IMR-90 (cell line): ENCODE measurements around the gene WEE1. TPM values are rescaled to one million over a fixed set of nuclear protein-coding genes. Genes with fewer than 3 reads are reported as not detected.

Experiments
- ATAC-seq: fragments of 200-7000 bp; cut with Tn5 transposase; 2 replicates; pipeline ENCODE4 v1.9.1; 2020; ENCODE audit warnings: low read depth, mild to moderate bottlenecking, moderate library complexity
- BruUV-seq: library from RNA; stranded (reverse); fragments of 400-500 nt; replicated peaks from 2 replicates; lab custom pipeline; 2021; lab: Mats Ljungman, UMichigan
- CTCF ChIA-PET: fragments of 300-600 bp; formaldehyde crosslinking; extraction: SDS; loops from one replicate; lab custom pipeline; 2021; ENCODE audit warnings: antibody characterized with exemption; lab: Yijun Ruan, JAX
- POLR2A ChIA-PET: fragments of 300-600 bp; sonication (Branson Sonifier 250); formaldehyde crosslinking; loops from one replicate; lab custom pipeline; 2022; ENCODE audit warnings: antibody characterized with exemption; ENCODE audit not compliant: unreplicated experiment; lab: Charles Lee
- DNase-seq: peaks from one replicate; pipeline ENCODE4 v3.0.0; 2013
- H2AFZ ChIP-seq: replicated peaks from 2 replicates; pipeline ENCODE3; 2013; ENCODE audit warnings: low read length, mild to moderate bottlenecking; ENCODE audit not compliant: poor library complexity
- H2AK5ac ChIP-seq: 2 replicates; pipeline ENCODE4 v1.6.1; 2013; ENCODE audit warnings: low read depth, low read length, inconsistent platforms
- H2AK9ac ChIP-seq: replicated peaks from 2 replicates; pipeline ENCODE3; 2013; ENCODE audit warnings: mild to moderate bottlenecking, low read depth, low read length, moderate library complexity; ENCODE audit not compliant: poor library complexity
- H2BK120ac ChIP-seq: 2 replicates; pipeline ENCODE4 v1.6.1; 2013; ENCODE audit warnings: low read depth, low read length, inconsistent platforms
- H2BK15ac ChIP-seq: 3 replicates; pipeline ENCODE4 v1.6.1; 2013; ENCODE audit warnings: low read depth, low read length, inconsistent platforms
- H2BK20ac ChIP-seq: 2 replicates; pipeline ENCODE4 v1.6.1; 2013; ENCODE audit warnings: low read depth, mild to moderate bottlenecking, inconsistent platforms, low read length, moderate library complexity
- H2BK5ac ChIP-seq: 2 replicates; pipeline ENCODE4 v1.6.1; 2013; ENCODE audit warnings: mild to moderate bottlenecking, low read depth, low read length, inconsistent platforms; ENCODE audit not compliant: poor library complexity, severe bottlenecking
- H3K14ac ChIP-seq: replicated peaks from 2 replicates; pipeline ENCODE4 v1.6.1; 2013; ENCODE audit warnings: low read depth, low read length, inconsistent platforms
- H3K18ac ChIP-seq: 2 replicates; pipeline ENCODE4 v1.6.1; 2013; ENCODE audit warnings: low read depth, low read length, control low read depth
- H3K23ac ChIP-seq: 2 replicates; pipeline ENCODE4 v1.6.1; 2013; ENCODE audit warnings: low read depth, low read length, inconsistent platforms
- H3K27ac ChIP-seq: 2 replicates; pipeline ENCODE4 v1.5.1; 2013; ENCODE audit warnings: mild to moderate bottlenecking, control low read depth, low read length; ENCODE audit not compliant: insufficient read depth
- H3K27me3 ChIP-seq: 2 replicates; pipeline ENCODE4 v1.6.1; 2013; ENCODE audit warnings: low read length; ENCODE audit not compliant: control insufficient read depth, insufficient read depth
- H3K36me3 ChIP-seq: 2 replicates; pipeline ENCODE4 v1.6.1; 2013; ENCODE audit warnings: low read length, mixed read lengths; ENCODE audit not compliant: control insufficient read depth, insufficient read depth
- H3K4ac ChIP-seq: 2 replicates; pipeline ENCODE4 v1.6.1; 2013; ENCODE audit warnings: low read depth, low read length, inconsistent platforms
- H3K4me1 ChIP-seq: 2 replicates; pipeline ENCODE4 v1.6.1; 2013; ENCODE audit warnings: low read length, mixed read lengths; ENCODE audit not compliant: control insufficient read depth, insufficient read depth
- H3K4me2 ChIP-seq: 2 replicates; pipeline ENCODE4 v1.6.1; 2013; ENCODE audit warnings: low read depth, mild to moderate bottlenecking, control low read depth, low read length, moderate library complexity
- H3K4me3 ChIP-seq: 2 replicates; pipeline ENCODE4 v1.5.1; 2013; ENCODE audit warnings: low read depth, mild to moderate bottlenecking, control low read depth, low read length, moderate library complexity; ENCODE audit not compliant: insufficient read depth
- H3K56ac ChIP-seq: 2 replicates; pipeline ENCODE4 v1.6.1; 2013; ENCODE audit warnings: low read length, inconsistent platforms; ENCODE audit not compliant: insufficient read depth; ENCODE audit errors: extremely low read depth
- H3K79me1 ChIP-seq, 2 experiments: 2 replicates each; pipeline ENCODE4 v1.6.1; 2013; ENCODE audit warnings: low read length in 2 of 2, inconsistent platforms in 1 of 2, low read depth in 1 of 2
- H3K9ac ChIP-seq: 2 replicates; pipeline ENCODE4 v1.6.1; 2013; ENCODE audit warnings: low read depth, low read length, control low read depth
- H3K9me1 ChIP-seq: 2 replicates; pipeline ENCODE4 v1.6.1; 2013; ENCODE audit warnings: low read length, inconsistent platforms; ENCODE audit not compliant: insufficient read depth
- H3K9me3 ChIP-seq: 2 replicates; pipeline ENCODE4 v1.6.1; 2013; ENCODE audit warnings: low read length; ENCODE audit not compliant: control insufficient read depth, insufficient read depth
- H4K20me1 ChIP-seq: 2 replicates; pipeline ENCODE4 v1.6.1; 2013; ENCODE audit warnings: low read length, inconsistent platforms; ENCODE audit not compliant: insufficient read depth
- H4K5ac ChIP-seq: 2 replicates; pipeline ENCODE4 v1.6.1; 2013; ENCODE audit warnings: mild to moderate bottlenecking, low read depth, low read length, control low read depth
- H4K8ac ChIP-seq, 2 experiments: 2 replicates each; pipeline ENCODE4 v1.6.1; 2013; ENCODE audit warnings: low read depth in 2 of 2, low read length in 2 of 2, control low read depth in 1 of 2, inconsistent platforms in 1 of 2
- H4K91ac ChIP-seq: 2 replicates; pipeline ENCODE4 v1.6.1; 2013; ENCODE audit warnings: low read depth, low read length, inconsistent platforms; ENCODE audit not compliant: insufficient read depth
- BHLHE40 ChIP-seq: fragments of 150-350 bp; IDR thresholded peaks from 2 replicates; pipeline ENCODE4 v1.6.1; 2016; ENCODE audit warnings: mild to moderate bottlenecking, low read depth, low read length
- MAFK ChIP-seq: IDR thresholded peaks from 2 replicates; pipeline ENCODE4 v1.6.1; 2012; ENCODE audit warnings: low read depth, low read length, improper control_type of control experiment
- RCOR1 ChIP-seq: IDR thresholded peaks from 2 replicates; pipeline ENCODE4 v1.6.1; 2012; ENCODE audit warnings: mild to moderate bottlenecking, low read length, improper control_type of control experiment; ENCODE audit not compliant: insufficient replicate concordance
- USF2 ChIP-seq: fragments of 150-350 bp; IDR thresholded peaks from 2 replicates; pipeline ENCODE4 v1.6.1; 2017; ENCODE audit warnings: mild to moderate bottlenecking, antibody characterized with exemption, low read length, low read depth
- WGBS, 2 experiments: methylation state at CpG; one replicate each; pipeline versions ENCODE4 v1.1.5 to v1.1.7; 2013; ENCODE audit warnings: missing lambda C conversion rate in 2 of 2; ENCODE audit not compliant: insufficient read length in 1 of 2; ENCODE audit errors: extremely low coverage in 2 of 2; 5-methylcytosine and 5-hydroxymethylcytosine counted together
- dilution Hi-C: fragments of 300-500 bp; cut with HindIII; formaldehyde crosslinking; loops from one replicate; pipeline ENCODE4 v1.14.3; 2018; ENCODE audit warnings: low sequenced_read_pairs; ENCODE audit not compliant: unreplicated experiment
- in situ Hi-C: fragments of 300-500 bp; cut with MboI; formaldehyde crosslinking; loops from 3 replicates; pipeline ENCODE4 v1.14.3; 2019; ENCODE audit warnings: low sequenced_read_pairs, inconsistent platforms, mixed read lengths
- intact Hi-C: fragments of 100-400 bp; cut with micrococcal nuclease; formaldehyde crosslinking; loops from 2 replicates; pipeline ENCODE4 v1.10.0; 2022
- polyA plus RNA-seq, 3 experiments: library from polyadenylated mRNA; depleted of rRNA; stranded (reverse); fragments of >200 nt; gene quantifications; 2 replicates each; pipeline ENCODE4 v1.2.3, GENCODE V29; 2012; ENCODE audit warnings: low replicate concordance in 1 of 3
- total RNA-seq: library from RNA; depleted of rRNA; stranded (reverse); fragments of >200 nt; gene quantifications from 2 replicates; pipeline ENCODE4 v1.2.3, GENCODE V29; 2012

The WEE1 gene
- total and polyA plus RNA-seq, 2 of the 4 experiments (the other 2 are of a cell fraction) = 26.5 to 29.2 TPM

GRCh38 chr11:9528136-9528501 lies 45.4 kb upstream of the WEE1 start:
- dilution Hi-C loops (no loop called here), intact Hi-C loops (no loop called here), in situ Hi-C loops (no loop called here)
- Histone ChIP-seq H3K27ac (no peak overlapping the region), H4K20me1 (no peaks in the 10 kb centered on the region), H3K4me1 (peaks cover 7% of the 10 kb centered on the region), H3K9me3 (no peaks in the 10 kb centered on the region), H2AK5ac (no peak overlapping the region), H3K14ac (no peak overlapping the region), H3K27me3 (no peaks in the 10 kb centered on the region), H2BK5ac (no peak overlapping the region), H3K4me2 (no peak overlapping the region), H2AFZ (no peak overlapping the region), H2BK20ac (no peak overlapping the region), H3K56ac (no peak overlapping the region), H3K79me1 (peaks cover 0 to 7% of the 10 kb centered on the region in 2 experiments; a peak in 3 of 4 replicates), H3K4ac (no peak overlapping the region), H3K9me1 (peaks cover 3% of the 10 kb centered on the region), H4K5ac (no peak overlapping the region), H3K18ac (no peak overlapping the region), H3K4me3 (no peak overlapping the region), H2BK15ac (no peak overlapping the region), H3K23ac (no peak overlapping the region), H4K91ac (no peak overlapping the region), H2BK120ac (no peak overlapping the region), H2AK9ac (no peak overlapping the region), H4K8ac (no peak overlapping the region), H3K36me3 (peaks cover 2% of the 10 kb centered on the region; the same call in 1 of the 2 replicates), H3K9ac (no peak overlapping the region)
- TF ChIP-seq USF2 (no peak), RCOR1 (no peak), BHLHE40 (no peak), MAFK (peak; percentile 34; the same call in 1 of the 2 replicates)
- ATAC-seq = no peak
- no peak for DNase-seq
- CTCF ChIA-PET = interaction anchor here (0.7 kb wide), 1 partner anchor 39 kb away, joined by 3 read pairs; no protein-coding TSS in a partner anchor
- WGBS, 2 experiments = no CpG with 5 or more reads among the region's 1 CpG
- POLR2A ChIA-PET = interaction anchor here (0.6 kb wide), 1 partner anchor 781 kb away, joined by 3 read pairs; no protein-coding TSS in a partner anchor
- no TSS peak for BruUV-seq
